Activated T-helper 1 cell treated with anti-CD3 and anti-CD28 coated beads, Interleukin-2, amount 50 U/mL, for 16 hours (primary cell): Measurements from ENCODE around the gene TBC1D1.
"Not testable (repeated sequence)": the region's sequence is repeated elsewhere in the genome, so short reads cannot be mapped to it uniquely, and the experiment has no call there.

Source experiments
- DNase-seq, 2 donors: peaks; one replicate each; pipeline ENCODE4 v3.0.0-alpha.2; 2020; ENCODE audit warnings: low read depth in 1 of 2, low spot score in 1 of 2

Gene TBC1D1

DNA sequence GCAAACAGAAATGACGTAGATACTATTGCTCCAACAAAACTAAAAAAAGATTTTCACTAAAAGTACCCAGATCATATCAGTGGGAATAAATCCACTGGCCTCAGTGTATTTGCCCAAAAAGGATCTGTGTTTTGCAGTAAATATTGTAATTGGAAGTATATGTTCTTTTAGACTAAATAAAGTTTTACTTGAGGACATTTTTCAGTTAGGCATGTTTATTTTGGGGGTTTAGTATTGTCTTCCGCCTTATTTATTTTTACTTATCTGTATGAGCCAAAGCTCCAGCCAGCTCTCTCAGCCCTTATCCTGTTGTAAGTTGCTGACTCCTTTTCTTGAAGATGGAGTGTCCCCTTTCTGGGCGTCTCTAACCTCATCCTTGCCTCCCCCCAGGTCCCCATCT is 119.1 kb downstream of the TBC1D1 start:
- DNase-seq = no peak

DNA sequence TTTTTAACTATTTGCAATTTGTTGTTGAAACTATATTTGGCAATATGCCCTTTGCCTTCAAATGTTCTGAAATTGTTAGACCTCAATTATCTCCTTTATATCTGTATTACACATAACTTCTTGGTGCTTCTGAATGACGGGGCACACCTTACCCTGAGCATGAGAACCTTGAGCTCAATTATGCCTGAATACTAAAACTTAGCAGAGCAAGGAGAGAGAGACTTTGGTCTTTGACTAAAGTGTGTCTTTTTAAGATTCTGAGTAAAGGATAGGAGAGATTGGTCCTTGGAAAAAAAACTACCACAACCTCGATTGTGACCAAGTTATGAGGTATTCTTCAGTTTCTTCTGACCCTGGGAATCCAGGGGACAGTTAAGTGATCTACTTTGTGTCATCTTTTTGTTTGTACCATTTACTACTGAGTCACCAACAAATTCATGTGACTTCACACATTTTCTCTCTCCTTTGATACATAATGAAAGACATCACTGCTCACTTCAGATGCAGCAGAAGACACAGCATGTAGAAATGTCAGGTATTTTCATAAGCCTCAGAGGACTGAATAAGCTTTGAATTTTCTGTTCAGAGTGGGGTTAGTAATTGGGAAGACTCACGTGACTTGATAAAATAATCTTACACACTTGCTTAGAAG is 120.8 kb downstream of the TBC1D1 start:
- no peak for DNase-seq

GRCh38 chr4:38013461-38014366 is 122.8 kb downstream of the TBC1D1 start:
- no peak for DNase-seq

DNA sequence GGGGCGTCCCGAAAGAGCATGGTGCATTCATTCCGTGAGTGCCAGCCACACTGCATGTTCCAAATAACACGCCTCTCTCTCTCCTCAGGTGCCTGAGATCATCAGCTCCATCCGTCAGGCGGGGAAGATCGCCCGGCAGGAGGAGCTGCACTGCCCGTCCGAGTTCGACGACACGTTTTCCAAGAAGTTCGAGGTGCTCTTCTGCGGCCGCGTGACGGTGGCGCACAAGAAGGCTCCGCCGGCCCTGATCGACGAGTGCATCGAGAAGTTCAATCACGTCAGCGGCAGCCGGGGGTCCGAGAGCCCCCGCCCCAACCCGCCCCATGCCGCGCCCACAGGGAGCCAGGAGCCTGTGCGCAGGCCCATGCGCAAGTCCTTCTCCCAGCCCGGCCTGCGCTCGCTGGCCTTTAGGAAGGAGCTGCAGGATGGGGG is 123.6 kb downstream of the TBC1D1 start:
- DNase-seq = no peak

- no peak for DNase-seq
Measured at GRCh38 chr4:38015886-38016515, 125.1 kb downstream of the TBC1D1 start.

DNA sequence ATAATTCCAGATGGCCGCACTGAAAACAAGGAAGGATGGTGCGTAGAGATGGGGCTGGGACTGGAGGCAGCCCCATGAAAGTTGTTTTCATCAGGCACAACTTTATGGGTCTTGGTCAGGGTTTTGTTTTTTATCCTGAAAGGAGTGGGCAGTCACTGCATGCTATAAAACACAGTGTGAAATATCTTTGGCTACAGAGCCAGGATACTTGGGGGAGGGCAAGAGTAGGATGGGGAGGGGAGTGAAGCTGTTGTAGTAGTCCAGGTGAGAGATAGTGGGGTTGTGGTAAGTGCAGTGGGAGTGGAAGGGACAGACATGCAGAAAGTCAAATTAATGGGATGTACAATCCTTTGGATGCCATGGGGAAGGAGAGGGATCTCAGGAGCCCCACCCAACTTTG is 125.8 kb downstream of the TBC1D1 start:
- DNase-seq = no peak

DNA sequence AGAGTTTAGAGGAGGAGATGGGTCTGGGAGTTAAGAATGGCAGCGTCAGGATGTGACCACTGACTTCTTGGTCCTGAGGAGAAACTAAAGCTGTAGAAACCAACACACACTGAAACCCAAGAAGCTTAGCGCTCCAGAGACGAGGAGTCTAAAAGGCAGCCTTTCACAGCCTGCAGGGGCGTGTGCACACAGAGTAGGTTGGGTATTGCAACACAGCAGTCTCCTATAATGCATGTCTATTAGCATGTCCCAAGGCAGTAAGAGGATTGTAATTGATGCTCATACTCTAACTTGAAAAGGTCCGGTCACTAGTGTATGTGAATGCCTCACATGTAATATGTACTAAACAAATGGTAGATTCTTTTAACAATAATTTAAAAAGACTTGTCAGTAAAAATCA is 126.7 kb downstream of the TBC1D1 start:
- DNase-seq = no peak

DNA sequence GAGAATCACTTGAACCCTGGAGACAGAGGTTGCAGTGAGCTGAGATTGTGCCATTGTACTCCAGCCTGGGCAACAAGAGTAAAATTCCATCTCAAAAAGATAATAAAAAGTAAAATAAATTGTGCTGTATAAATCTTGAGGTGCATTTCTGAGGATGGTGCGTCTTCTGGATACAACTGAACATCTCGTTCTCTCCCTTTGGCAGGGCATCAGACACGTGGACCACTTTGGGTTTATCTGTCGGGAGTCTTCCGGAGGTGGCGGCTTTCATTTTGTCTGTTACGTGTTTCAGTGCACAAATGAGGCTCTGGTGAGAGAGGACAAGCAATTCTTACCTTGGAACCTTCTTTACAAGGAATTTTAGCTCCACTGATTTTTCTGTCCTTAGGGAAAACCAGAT is 129.5 kb downstream of the TBC1D1 start:
- no peak for DNase-seq

GRCh38 chr4:38020961-38021360 is 130.1 kb downstream of the TBC1D1 start:
- not testable (repeated sequence) for DNase-seq

DNA sequence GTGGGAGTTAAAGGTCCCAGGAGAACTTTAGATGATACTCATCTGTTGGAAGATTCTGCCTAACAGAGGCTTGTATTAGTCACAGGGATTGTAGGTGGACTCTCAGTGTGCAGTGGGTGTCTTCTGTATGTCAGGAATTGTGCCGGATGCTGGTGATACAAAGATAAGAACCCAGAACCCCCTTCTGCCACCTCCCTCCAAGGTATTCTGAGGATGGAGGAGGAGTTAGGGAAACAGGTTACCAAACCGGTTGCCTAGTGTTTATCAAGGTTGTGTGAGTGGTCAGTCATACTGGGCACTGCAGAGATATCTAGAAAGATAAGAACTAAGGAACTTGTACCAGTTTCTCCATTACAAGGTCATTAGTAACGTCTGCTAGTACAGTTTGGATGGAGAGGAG is 130.9 kb downstream of the TBC1D1 start:
- no peak for DNase-seq

- DNase-seq = no peak
Measured at GRCh38 chr4:38023347-38024205, 132.7 kb downstream of the TBC1D1 start.

DNA sequence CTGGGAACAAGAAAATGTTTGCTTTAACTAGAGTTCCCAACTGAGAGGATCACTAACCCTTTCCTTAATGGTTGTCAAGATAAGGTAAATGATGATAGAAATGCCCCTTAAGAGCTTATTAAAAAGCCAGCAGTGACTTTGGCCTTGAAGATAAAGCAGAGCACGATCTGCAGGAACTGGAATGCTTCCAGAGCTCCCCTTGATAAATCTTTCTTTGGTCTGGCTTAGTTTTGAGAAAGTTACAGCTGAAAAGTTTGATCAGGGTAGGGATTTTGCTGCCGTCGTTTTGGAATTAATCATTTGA is 133.3 kb downstream of the TBC1D1 start:
- no peak for DNase-seq

GRCh38 chr4:38025665-38026064 is 134.8 kb downstream of the TBC1D1 start:
- DNase-seq = no peak

GRCh38 chr4:38026158-38026740 is 135.4 kb downstream of the TBC1D1 start:
- DNase-seq = no peak

DNA sequence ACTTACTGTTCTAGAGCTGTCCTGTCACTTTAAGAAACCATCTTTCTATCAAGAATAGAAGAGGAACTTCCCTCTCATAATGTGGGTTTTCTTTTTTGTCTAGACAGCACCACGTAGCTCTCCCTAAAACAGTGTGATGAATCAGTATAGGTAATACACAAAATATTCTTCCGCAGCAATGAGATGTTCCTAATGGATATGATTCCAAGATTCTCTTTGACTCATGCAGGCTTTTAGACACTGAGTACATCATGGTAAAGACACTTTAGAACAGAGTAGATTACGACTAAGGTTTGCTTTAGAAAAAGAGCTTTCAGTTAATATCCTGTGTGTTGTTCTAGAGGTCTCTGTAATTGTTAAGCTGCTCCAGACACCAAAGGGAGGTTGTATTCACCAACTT is 139.1 kb downstream of the TBC1D1 start:
- DNase-seq = no peak

- DNase-seq = no peak
Measured at GRCh38 chr4:38034986-38035882, 144.3 kb downstream of the TBC1D1 start.

GRCh38 chr4:38036548-38036947 is 145.7 kb downstream of the TBC1D1 start:
- no peak for DNase-seq

DNA sequence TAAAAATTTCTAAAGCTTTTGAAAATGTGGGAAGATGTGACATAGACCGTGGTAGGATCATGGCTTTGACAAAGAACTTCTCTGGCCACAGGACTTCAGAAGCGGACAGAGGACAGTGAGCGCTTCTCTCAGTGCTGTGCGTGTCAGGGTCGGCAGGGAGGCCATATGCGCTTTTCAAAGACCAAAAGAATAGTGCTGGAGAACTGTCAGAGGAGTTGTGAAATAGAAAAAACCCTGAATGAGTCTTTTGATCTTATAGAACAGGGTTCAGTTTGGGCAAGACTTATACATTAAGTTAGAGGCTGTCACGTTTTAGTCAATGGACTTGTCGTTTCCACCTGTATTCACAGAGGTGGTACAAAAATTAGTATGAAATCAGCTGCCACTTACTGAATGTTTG is 146.7 kb downstream of the TBC1D1 start:
- DNase-seq = no peak

DNA sequence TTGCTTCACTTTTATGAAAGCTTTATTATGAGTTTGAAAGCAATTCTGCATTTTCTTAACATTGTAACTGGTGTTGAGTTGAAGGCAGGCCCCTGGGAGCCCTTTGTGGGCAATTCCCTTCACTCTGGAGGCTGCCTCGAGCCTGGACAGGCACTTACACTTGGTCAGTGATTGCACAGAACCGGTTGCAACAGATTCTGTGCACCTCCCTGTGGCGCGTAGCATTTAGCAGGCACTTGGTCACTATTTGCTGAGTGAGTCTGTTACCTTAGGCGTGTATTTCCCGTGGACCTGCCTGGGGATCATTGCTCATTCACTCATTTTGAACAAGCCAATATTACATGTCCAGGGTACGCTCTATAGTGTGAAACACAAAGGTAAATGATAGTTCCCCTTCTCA is 149.7 kb downstream of the TBC1D1 start:
- no peak for DNase-seq

GRCh38 chr4:38044060-38044459 is 153.2 kb downstream of the TBC1D1 start:
- no peak for DNase-seq
